OCI-LY1 (cell line): ENCODE measurements around the gene SERPINA6.

Experiments used
- H2AFZ ChIP-seq: fragments of 200-600 bp; sonication (generic), shearing (Covaris generic); 2 replicates; pipeline ENCODE4 v1.6.0; 2014; ENCODE audit warnings: antibody characterized with exemption, mild to moderate bottlenecking, low read length
- H3F3A ChIP-seq: fragments of 200-600 bp; sonication (generic), shearing (Covaris generic); 2 replicates; pipeline ENCODE4 v1.6.0; 2014; ENCODE audit warnings: mild to moderate bottlenecking, antibody characterized with exemption, low read length, moderate library complexity; ENCODE audit not compliant: insufficient read depth
- H3K27ac ChIP-seq: fragments of 200-600 bp; sonication (generic); 2 replicates; pipeline ENCODE4 v1.5.1; 2014; ENCODE audit warnings: low read length, mixed run types, mild to moderate bottlenecking, low read depth; ENCODE audit not compliant: poor library complexity, severe bottlenecking
- H3K27me3 ChIP-seq: fragments of 200-600 bp; sonication (generic); 2 replicates; pipeline ENCODE4 v1.6.0; 2014; ENCODE audit warnings: antibody characterized with exemption, mild to moderate bottlenecking, low read length, moderate library complexity; ENCODE audit not compliant: insufficient read depth
- H3K36me3 ChIP-seq: fragments of 200-600 bp; sonication (generic); 2 replicates; pipeline ENCODE4 v1.6.1; 2014; ENCODE audit warnings: mild to moderate bottlenecking, antibody characterized with exemption, low read length, moderate library complexity, mixed read lengths; ENCODE audit not compliant: insufficient read depth
- H3K4me1 ChIP-seq: fragments of 200-600 bp; sonication (generic); 2 replicates; pipeline ENCODE4 v1.5.1; 2014; ENCODE audit warnings: mild to moderate bottlenecking, low read length, moderate library complexity; ENCODE audit not compliant: insufficient read depth, severe bottlenecking
- H3K4me2 ChIP-seq: fragments of 200-600 bp; sonication (generic), shearing (Covaris generic); 2 replicates; pipeline ENCODE4 v1.6.1; 2014; ENCODE audit warnings: low read length
- H3K4me3 ChIP-seq: fragments of 200-600 bp; sonication (generic); 2 replicates; pipeline ENCODE4 v1.5.1; 2014; ENCODE audit warnings: low read length, low read depth, mild to moderate bottlenecking, mixed read lengths; ENCODE audit not compliant: poor library complexity, severe bottlenecking
- H3K79me2 ChIP-seq: fragments of 200-600 bp; shearing (Covaris generic); 2 replicates; pipeline ENCODE4 v1.6.1; 2016; ENCODE audit warnings: mixed run types, low read length, mixed read lengths; ENCODE audit not compliant: insufficient read depth
- H3K9ac ChIP-seq: fragments of 200-600 bp; sonication (generic), shearing (Covaris generic); 2 replicates; pipeline ENCODE4 v1.6.1; 2014; ENCODE audit warnings: mild to moderate bottlenecking, low read length, mixed read lengths
- H3K9me2 ChIP-seq: fragments of 200-600 bp; sonication (generic), shearing (Covaris generic); 2 replicates; pipeline ENCODE4 v1.6.1; 2014; ENCODE audit warnings: low read depth, mild to moderate bottlenecking, low read length, mixed read lengths
- H3K9me3 ChIP-seq: fragments of 200-600 bp; shearing (Covaris generic); 2 replicates; pipeline ENCODE4 v1.6.1; 2014; ENCODE audit warnings: low read length, mixed read lengths
- H4K20me1 ChIP-seq: fragments of 200-600 bp; sonication (generic), shearing (Covaris generic); 2 replicates; pipeline ENCODE4 v1.6.0; 2016; ENCODE audit warnings: mild to moderate bottlenecking, low read length; ENCODE audit not compliant: insufficient read depth
- CTCF ChIP-seq: fragments of 200-600 bp; sonication (generic), shearing (Covaris generic); IDR thresholded peaks from 2 replicates; pipeline ENCODE4 v1.5.1; 2017; ENCODE audit warnings: mild to moderate bottlenecking, antibody characterized with exemption, low read length, moderate library complexity, mixed read lengths
- EZH2 ChIP-seq: fragments of 200-600 bp; sonication (generic), shearing (Covaris generic); IDR thresholded peaks from 2 replicates; pipeline ENCODE4 v1.8.0; 2017; ENCODE audit warnings: borderline replicate concordance, mixed run types, mild to moderate bottlenecking, antibody characterized with exemption, low read length, moderate library complexity, mixed read lengths

Gene SERPINA6

GRCh38 chr14:94332587-94332986 lies 9.5 kb upstream of the SERPINA6 start:
- TF ChIP-seq CTCF (no peak), EZH2 (no peak)

GRCh38 chr14:94332063-94332583 lies 9.0 kb upstream of the SERPINA6 start:
- H3K27ac ChIP-seq, result no peak overlapping the region
- no peaks in the 10 kb centered on the region for H3F3A ChIP-seq
- no peaks in the 10 kb centered on the region for H3K9me3 ChIP-seq
- H3K4me3 ChIP-seq, result no peak overlapping the region
- no peak overlapping the region for H3K4me2 ChIP-seq
- no peaks in the 10 kb centered on the region; the same call in 1 of the 2 replicates for H3K9me2 ChIP-seq
- H3K9ac ChIP-seq, result no peak overlapping the region
- H3K36me3 ChIP-seq, result no peaks in the 10 kb centered on the region
- H3K79me2 ChIP-seq, result no peaks in the 10 kb centered on the region
- no peaks in the 10 kb centered on the region for H3K27me3 ChIP-seq
- H2AFZ ChIP-seq, result no peak overlapping the region
- H4K20me1 ChIP-seq, result no peaks in the 10 kb centered on the region
- H3K4me1 ChIP-seq, result no peaks in the 10 kb centered on the region
- TF ChIP-seq CTCF, result no peak
- no peak for TF ChIP-seq EZH2

More at GRCh38 chr14:94332587-94332986, 9.5 kb upstream of the SERPINA6 start:
- no peak overlapping the region for H3K9ac ChIP-seq
- no peaks in the 10 kb centered on the region for H4K20me1 ChIP-seq
- no peaks in the 10 kb centered on the region for H3K4me1 ChIP-seq
- no peaks in the 10 kb centered on the region for H3K36me3 ChIP-seq
- no peak overlapping the region for H3K27ac ChIP-seq
- H3K79me2 ChIP-seq, result no peaks in the 10 kb centered on the region
- no peak overlapping the region for H2AFZ ChIP-seq
- H3K9me2 ChIP-seq, result no peaks in the 10 kb centered on the region; the same call in 1 of the 2 replicates
- H3K9me3 ChIP-seq, result no peaks in the 10 kb centered on the region
- no peak overlapping the region for H3K4me3 ChIP-seq
- H3F3A ChIP-seq, result no peaks in the 10 kb centered on the region
- no peak overlapping the region for H3K4me2 ChIP-seq
- no peaks in the 10 kb centered on the region for H3K27me3 ChIP-seq

GRCh38 chr14:94331462-94331861 lies 8.3 kb upstream of the SERPINA6 start:
- H3K36me3 ChIP-seq, result no peaks in the 10 kb centered on the region; the same call in 1 of the 2 replicates
- no peak overlapping the region for H3K4me2 ChIP-seq
- no peak overlapping the region for H3K9ac ChIP-seq
- no peaks in the 10 kb centered on the region; the same call in 1 of the 2 replicates for H3K9me2 ChIP-seq
- H3F3A ChIP-seq, result no peaks in the 10 kb centered on the region
- TF ChIP-seq EZH2 (no peak), CTCF (no peak)
- H3K79me2 ChIP-seq, result no peaks in the 10 kb centered on the region
- no peaks in the 10 kb centered on the region for H4K20me1 ChIP-seq
- H3K4me3 ChIP-seq, result no peak overlapping the region
- no peaks in the 10 kb centered on the region for H3K27me3 ChIP-seq
- no peak overlapping the region for H2AFZ ChIP-seq
- H3K9me3 ChIP-seq, result no peaks in the 10 kb centered on the region
- no peaks in the 10 kb centered on the region for H3K4me1 ChIP-seq
- no peak overlapping the region for H3K27ac ChIP-seq
